GM19023 (cell line): ENCODE results near the gene TMEM82.

Experiments
- ATAC-seq: cut with Tn5 transposase; IDR thresholded peaks from one replicate; pipeline ENCODE4 v1.9.1; 2021; ENCODE audit warnings: mild to moderate bottlenecking, moderate library complexity; ENCODE audit not compliant: unreplicated experiment

TMEM82 gene

DNA sequence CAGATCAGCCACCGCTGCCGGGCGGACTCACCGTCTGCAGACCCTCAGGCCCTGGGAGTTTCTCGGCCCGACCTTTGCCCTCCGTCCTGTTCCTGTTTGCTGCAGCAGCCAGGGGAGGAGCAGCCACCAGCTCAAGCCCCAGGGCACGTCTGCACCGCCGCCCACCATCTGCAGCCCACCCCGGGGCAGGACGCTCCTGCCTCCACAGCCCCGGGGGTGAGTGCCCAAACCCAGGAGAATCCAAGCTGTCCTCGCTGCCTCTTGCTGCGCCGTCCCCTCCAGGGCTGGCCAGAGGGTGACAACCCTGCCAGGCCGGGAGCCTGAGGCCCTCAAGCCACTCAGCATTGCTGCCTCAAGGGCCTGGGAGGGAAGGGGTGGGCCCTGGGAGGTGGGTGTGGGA is 7.4 kb upstream of the TMEM82 start:
- ATAC-seq: no peak

DNA sequence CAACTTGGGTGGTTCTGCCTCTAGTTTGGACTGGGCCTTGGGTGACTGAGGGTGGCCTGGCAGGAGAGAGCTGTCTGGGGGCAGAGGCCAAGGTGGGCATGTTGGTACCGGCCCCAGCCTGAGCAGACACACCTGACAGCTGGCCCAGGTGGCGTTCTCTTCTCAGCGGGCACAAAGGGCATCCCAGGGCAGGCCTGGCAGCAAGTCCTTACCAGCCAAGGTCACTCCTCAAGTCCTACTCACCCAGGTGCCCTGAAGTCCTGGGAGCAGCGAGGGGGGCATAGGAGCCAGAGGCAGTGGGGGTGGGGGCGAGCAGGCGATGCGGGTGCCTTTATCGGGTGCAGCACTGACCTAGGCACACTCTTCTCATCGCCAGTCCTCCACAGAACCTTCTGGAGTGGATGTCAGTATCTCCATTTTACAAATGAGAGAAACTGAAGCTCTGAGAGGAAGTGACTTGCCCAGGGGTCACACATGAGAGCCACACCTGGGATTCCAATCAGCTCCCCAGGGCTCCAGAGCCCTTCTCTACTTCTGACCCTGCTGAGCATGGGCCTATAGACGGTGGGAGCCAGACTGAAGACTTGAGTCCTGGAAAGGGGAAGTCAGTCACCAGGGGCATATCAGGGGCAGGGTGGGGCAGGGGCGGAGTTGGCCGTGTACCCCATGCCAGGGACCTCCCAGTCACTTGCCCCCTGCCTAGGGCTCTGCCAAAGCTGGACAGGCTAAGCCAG is 6.8 kb upstream of the TMEM82 start:
- ATAC-seq: no peak

DNA sequence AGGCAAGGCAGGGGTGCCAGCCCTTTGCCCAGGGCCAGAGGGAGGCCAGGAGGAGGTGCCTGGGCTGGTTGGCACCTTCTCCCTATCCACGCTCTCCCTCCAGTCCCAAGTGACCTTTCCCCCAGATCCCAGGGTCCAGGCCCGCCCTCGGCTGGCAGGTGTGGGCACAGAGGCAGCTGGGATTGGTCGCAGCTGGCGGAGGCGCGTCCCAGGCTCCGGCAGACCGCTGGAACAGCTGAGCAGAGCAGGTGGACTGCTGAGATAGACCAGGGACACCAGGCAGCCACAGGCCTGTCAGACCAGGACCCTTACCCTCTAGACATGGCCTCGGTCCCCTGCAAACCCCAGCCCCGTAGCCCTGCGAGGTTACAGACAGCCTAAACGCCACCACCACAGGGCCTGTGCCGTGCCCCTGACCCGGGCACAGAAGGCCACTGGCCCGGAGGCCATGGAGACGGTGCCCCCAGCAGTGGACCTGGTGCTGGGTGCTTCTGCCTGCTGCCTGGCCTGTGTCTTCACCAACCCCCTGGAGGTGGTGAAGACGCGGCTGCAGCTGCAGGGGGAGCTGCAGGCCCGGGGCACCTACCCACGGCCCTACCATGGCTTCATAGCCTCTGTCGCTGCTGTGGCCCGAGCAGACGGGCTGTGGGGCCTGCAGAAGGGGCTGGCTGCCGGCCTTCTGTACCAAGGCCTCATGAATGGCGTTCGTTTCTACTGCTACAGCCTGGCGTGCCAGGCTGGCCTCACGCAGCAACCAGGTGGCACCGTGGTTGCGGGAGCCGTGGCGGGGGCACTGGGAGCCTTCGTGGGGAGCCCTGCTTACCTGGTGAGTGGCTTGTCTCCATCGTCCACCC is 6.0 kb upstream of the TMEM82 start, which contains the start of gene SLC25A34:
Gene SLC25A34, plus strand, starts transcription at position 221 of the 854 bp plus-strand sequence. Its CDS starts 228 bp downstream, at position 449.
- no peak for ATAC-seq

GRCh38 chr1:15736892-15737261 is 5.4 kb upstream of the TMEM82 start:
- no peak for ATAC-seq

GRCh38 chr1:15737324-15738319 is 4.7 kb upstream of the TMEM82 start:
- no peak for ATAC-seq

- no peak for ATAC-seq
Observed at GRCh38 chr1:15738416-15739113, 3.7 kb upstream of the TMEM82 start.

- no peak for ATAC-seq
Observed at GRCh38 chr1:15739259-15739658, 3.0 kb upstream of the TMEM82 start.

DNA sequence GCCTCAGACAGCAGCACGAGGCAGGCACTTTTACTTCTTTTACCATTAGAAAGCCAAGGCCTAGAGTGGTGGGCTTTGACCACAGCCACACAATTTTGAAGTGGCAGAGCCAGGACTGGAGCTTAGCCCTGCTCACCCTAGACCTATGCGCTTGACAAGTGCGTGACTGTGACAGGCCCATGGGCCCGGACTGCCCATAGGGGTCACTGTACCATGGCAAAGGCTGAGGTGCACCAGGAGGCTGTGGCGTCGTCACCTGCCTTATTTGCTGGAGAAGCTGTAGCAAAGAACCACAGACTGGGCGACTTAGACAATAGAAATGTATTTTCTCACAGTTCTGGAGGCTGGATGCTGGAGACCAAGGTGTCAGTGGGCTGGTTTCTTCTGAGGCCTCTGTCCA is 2.6 kb upstream of the TMEM82 start:
- no peak for ATAC-seq

GRCh38 chr1:15740924-15741850 is 1.1 kb upstream of the TMEM82 start:
- ATAC-seq: no peak

DNA sequence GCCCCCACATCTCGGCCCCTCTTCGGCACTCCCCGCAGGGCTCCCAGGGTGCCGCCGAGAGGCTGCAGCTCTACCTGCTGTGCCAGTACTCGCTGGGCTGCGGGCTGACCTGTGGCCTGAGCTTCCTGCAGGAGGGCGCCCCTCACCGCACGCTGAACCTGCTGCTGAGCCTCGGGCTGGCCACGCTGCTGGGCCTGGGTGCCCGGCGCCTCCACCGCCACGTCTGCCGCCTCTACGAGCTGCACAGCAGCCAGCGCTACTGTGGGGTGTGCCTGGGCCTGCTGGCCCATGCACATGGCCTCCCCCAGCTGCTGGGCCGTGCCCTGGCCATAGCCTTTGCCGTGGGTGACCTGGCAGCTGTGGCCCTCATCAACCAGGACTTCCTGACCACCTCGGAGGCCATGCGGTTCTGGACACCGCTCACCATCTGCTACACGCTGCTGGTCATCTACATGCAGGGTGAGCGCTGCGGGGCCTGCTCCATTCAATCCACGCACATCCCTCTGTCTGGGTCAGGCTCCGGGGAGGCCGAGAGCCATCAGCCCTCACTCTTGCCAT is 1.9 kb downstream of the TMEM82 start:
- ATAC-seq: no peak

- no peak for ATAC-seq
Observed at GRCh38 chr1:15747378-15747777, 5.1 kb downstream of the TMEM82 start.

DNA sequence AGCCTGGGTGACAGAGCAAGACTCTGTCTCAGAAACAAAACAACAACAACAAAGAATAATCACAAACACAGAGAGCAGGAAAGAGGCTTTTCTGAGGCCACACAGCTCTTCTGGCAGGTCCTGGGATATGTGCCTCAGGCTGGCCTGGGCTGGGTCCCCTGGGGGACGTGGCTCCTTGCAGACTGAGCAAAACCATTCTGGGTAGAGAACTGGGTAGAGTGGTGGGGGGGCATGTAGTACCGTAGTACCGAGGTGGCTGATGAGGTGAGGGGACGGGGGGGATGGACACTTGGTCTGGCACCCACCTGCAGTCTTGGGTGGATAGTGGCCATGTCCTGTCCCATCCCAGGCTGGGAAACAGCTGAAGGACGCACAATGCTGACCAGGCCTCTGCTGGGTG is 6.0 kb downstream of the TMEM82 start:
- ATAC-seq: no peak

GRCh38 chr1:15748690-15749398 is 6.5 kb downstream of the TMEM82 start:
- ATAC-seq: no peak

DNA sequence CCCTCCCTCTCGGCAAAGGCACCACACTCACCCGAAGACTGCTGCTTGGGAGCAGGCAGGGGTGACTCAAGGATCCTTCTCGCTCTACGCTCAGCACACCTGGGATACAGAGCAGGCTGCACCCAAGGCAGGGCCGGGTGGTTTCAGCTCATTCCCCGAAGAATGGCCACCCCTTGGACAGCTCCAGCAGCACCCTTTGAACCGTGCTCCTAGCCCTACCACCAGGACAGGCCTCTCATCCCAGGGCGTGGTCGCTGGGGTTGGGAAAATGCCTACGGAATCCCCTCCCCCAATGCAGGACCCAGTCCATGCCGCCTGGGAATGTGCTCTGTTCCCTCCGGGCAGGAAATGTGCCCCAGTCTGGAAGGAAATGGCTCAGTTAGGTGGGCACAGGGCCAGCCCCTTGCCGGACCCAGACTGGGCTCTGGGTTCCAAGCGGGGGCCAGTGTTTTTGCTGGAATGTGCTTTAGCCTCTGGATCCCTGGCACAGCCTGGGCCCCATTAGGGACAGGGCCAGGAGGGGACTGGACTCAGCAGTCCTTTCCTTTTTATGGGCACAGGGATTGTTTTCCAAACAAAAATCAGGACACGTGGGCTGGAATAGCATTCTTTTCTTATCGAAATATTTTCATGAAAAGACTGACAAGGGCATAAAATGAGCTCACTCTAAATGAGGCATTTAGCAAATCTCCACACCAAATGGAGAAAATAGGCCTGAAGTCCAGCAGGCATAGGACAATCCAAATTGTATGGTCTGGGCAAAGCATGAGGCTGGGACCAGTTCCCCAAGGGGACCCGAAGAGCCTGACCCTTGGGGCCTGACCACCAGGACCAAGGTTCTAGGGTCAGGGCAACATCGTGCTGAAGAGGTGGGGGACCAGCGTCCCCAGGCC is 7.3 kb downstream of the TMEM82 start:
- no peak for ATAC-seq

DNA sequence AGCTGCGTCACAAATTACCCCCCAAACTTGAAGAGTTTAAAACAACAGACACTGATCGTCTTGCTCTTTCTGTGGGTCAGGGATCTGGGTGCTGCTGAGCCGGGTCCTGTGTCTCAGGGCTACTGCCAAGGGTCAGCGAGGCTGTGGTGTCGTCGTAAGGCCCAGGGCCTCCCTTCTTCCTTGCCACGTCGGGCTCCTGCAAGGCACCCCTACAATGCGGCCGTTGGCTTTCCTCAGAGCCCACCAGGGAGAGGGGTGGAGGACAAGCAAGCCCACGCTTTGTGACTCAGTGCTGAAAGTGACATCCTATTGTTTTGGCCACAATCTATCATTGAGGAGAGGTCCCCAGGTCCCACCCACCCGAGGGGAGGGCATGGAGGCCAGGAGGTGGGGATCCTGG is 8.6 kb downstream of the TMEM82 start:
- no peak for ATAC-seq

GRCh38 chr1:15751717-15752116 is 9.4 kb downstream of the TMEM82 start:
- ATAC-seq: no peak

GRCh38 chr1:15753776-15754175 is 11.5 kb downstream of the TMEM82 start:
- no peak for ATAC-seq
